Adipocyte (in vitro differentiated cells): ENCODE data around the gene MEGF10.
A peak's percentile ranks its signal among the peaks of the same experiment; 100 is the strongest.
"Not testable (repeated sequence)": the region's sequence is repeated elsewhere in the genome, so short reads cannot be mapped to it uniquely, and the experiment has no call there.

Experiments
- DNase-seq: peaks from one replicate; pipeline ENCODE4 v3.0.0-alpha.2; 2015; ENCODE audit warnings: low read depth
- H3K27me3 ChIP-seq: replicated peaks from 2 replicates; pipeline ENCODE4 v1.7.0; 2013; ENCODE audit warnings: mild to moderate bottlenecking, low read length, moderate library complexity; ENCODE audit not compliant: control insufficient read depth, insufficient read depth
- H3K36me3 ChIP-seq: 2 replicates; pipeline ENCODE4 v1.7.0; 2013; ENCODE audit warnings: low read length, mild to moderate bottlenecking, moderate library complexity; ENCODE audit not compliant: control insufficient read depth, insufficient read depth, severe bottlenecking
- H3K4me1 ChIP-seq: 2 replicates; pipeline ENCODE4 v1.7.0; 2013; ENCODE audit warnings: mild to moderate bottlenecking, low read length, moderate library complexity; ENCODE audit not compliant: control insufficient read depth, insufficient read depth
- H3K4me3 ChIP-seq: 2 replicates; pipeline ENCODE4 v1.7.0; 2013; ENCODE audit warnings: mild to moderate bottlenecking, low read length, moderate library complexity
- H3K9ac ChIP-seq: 2 replicates; pipeline ENCODE4 v1.7.0; 2013; ENCODE audit warnings: mild to moderate bottlenecking, low read length, moderate library complexity
- H3K9me3 ChIP-seq: 2 replicates; pipeline ENCODE4 v1.7.0; 2013; ENCODE audit warnings: mild to moderate bottlenecking, low read length, moderate library complexity; ENCODE audit not compliant: control insufficient read depth

Gene MEGF10

GRCh38 chr5:127281609-127282008, 9.0 kb upstream of the MEGF10 start:
- Histone ChIP-seq H3K4me1 (no peaks in the 10 kb centered on the region), H3K4me3 (no peak overlapping the region), H3K9ac (no peak overlapping the region), H3K36me3 (no peaks in the 10 kb centered on the region), H3K27me3 (peaks cover 25% of the 10 kb centered on the region), H3K9me3 (no peaks in the 10 kb centered on the region)
- no peak for DNase-seq

- Histone ChIP-seq H3K9me3 (peaks cover 10% of the 10 kb centered on the region), H3K36me3 (no peaks in the 10 kb centered on the region), H3K4me1 (peaks cover 6% of the 10 kb centered on the region), H3K4me3 (no peak overlapping the region), H3K9ac (no peak overlapping the region), H3K27me3 (peaks cover 16% of the 10 kb centered on the region)
- DNase-seq, result no peak
These were observed 1.9 kb upstream of the MEGF10 start for GRCh38 chr5:127288676-127289075.

- Histone ChIP-seq H3K4me1 (peaks cover 6% of the 10 kb centered on the region), H3K36me3 (no peaks in the 10 kb centered on the region), H3K27me3 (peaks cover 10% of the 10 kb centered on the region), H3K9me3 (peaks cover 10% of the 10 kb centered on the region), H3K9ac (no peak overlapping the region), H3K4me3 (peak overlapping the region; percentile 76)
- peak; percentile 10 for DNase-seq
These were observed 524 bp downstream of the MEGF10 start for GRCh38 chr5:127290946-127291693.

- DNase-seq, result no peak
- H3K27me3 ChIP-seq, result peaks cover 10% of the 10 kb centered on the region
- H3K4me3 ChIP-seq, result no peak overlapping the region
These were observed 1.6 kb downstream of the MEGF10 start for GRCh38 chr5:127292030-127292735.

GRCh38 chr5:127293373-127293772, 2.8 kb downstream of the MEGF10 start:
- Histone ChIP-seq H3K9ac (no peak overlapping the region), H3K9me3 (peaks cover 8% of the 10 kb centered on the region), H3K27me3 (peaks cover 10% of the 10 kb centered on the region), H3K4me3 (no peak overlapping the region), H3K36me3 (no peaks in the 10 kb centered on the region), H3K4me1 (peaks cover 6% of the 10 kb centered on the region)
- no peak for DNase-seq

More at GRCh38 chr5:127292030-127292735, 1.6 kb downstream of the MEGF10 start:
- Histone ChIP-seq H3K9ac (no peak overlapping the region), H3K9me3 (peaks cover 10% of the 10 kb centered on the region), H3K4me1 (peaks cover 6% of the 10 kb centered on the region), H3K36me3 (no peaks in the 10 kb centered on the region)

GRCh38 chr5:127294829-127295228, 4.2 kb downstream of the MEGF10 start:
- H3K4me3 ChIP-seq, result no peak overlapping the region
- no peaks in the 10 kb centered on the region for H3K36me3 ChIP-seq
- peaks cover 10% of the 10 kb centered on the region for H3K27me3 ChIP-seq
- DNase-seq, result no peak
- no peaks in the 10 kb centered on the region for H3K9me3 ChIP-seq
- peaks cover 6% of the 10 kb centered on the region for H3K4me1 ChIP-seq
- H3K9ac ChIP-seq, result no peak overlapping the region

- H3K36me3 ChIP-seq, result no peaks in the 10 kb centered on the region
- H3K27me3 ChIP-seq, result peaks cover 10% of the 10 kb centered on the region
- peaks cover 1% of the 10 kb centered on the region for H3K4me1 ChIP-seq
- no peak overlapping the region for H3K4me3 ChIP-seq
- no peaks in the 10 kb centered on the region for H3K9me3 ChIP-seq
- no peak for DNase-seq
- H3K9ac ChIP-seq, result no peak overlapping the region
These were observed 4.9 kb downstream of the MEGF10 start for GRCh38 chr5:127295454-127295853.

- Histone ChIP-seq H3K9ac (no peak overlapping the region), H3K4me3 (no peak overlapping the region), H3K4me1 (no peaks in the 10 kb centered on the region), H3K36me3 (no peaks in the 10 kb centered on the region), H3K9me3 (no peaks in the 10 kb centered on the region), H3K27me3 (peaks cover 6% of the 10 kb centered on the region)
- peak; percentile 23 for DNase-seq
These were observed 5.7 kb downstream of the MEGF10 start for GRCh38 chr5:127296321-127296720.

GRCh38 chr5:127296894-127297293, 6.3 kb downstream of the MEGF10 start:
- H3K4me3 ChIP-seq, H3K4me1 ChIP-seq, DNase-seq, H3K9me3 ChIP-seq, H3K27me3 ChIP-seq, H3K36me3 ChIP-seq, H3K9ac ChIP-seq: not testable (repeated sequence)

- H3K36me3 ChIP-seq, result no peaks in the 10 kb centered on the region
- H3K4me3 ChIP-seq, result no peak overlapping the region
- no peak overlapping the region for H3K9ac ChIP-seq
- H3K9me3 ChIP-seq, result no peaks in the 10 kb centered on the region
- DNase-seq, result no peak
- H3K27me3 ChIP-seq, result no peaks in the 10 kb centered on the region
- H3K4me1 ChIP-seq, result no peaks in the 10 kb centered on the region
These were observed 6.9 kb downstream of the MEGF10 start for GRCh38 chr5:127297348-127298035.

- Histone ChIP-seq H3K4me3 (no peak overlapping the region), H3K4me1 (no peaks in the 10 kb centered on the region), H3K9me3 (no peaks in the 10 kb centered on the region), H3K27me3 (no peaks in the 10 kb centered on the region), H3K36me3 (no peaks in the 10 kb centered on the region), H3K9ac (no peak overlapping the region)
- DNase-seq, result no peak
These were observed 7.4 kb downstream of the MEGF10 start for GRCh38 chr5:127298036-127298429.
